HCT116 (cell line): Measurements from ENCODE around the gene VSX2. TPM values are rescaled to one million over a fixed set of nuclear protein-coding genes. Genes with fewer than 3 reads are reported as not detected.

ENCODE experiments used
- ATAC-seq: fragments of 200-7000 bp; cut with Tn5 transposase; 2 replicates; pipeline ENCODE4 v1.9.1; 2020; ENCODE audit warnings: mild to moderate bottlenecking, moderate library complexity
- BruUV-seq: library from RNA; stranded (reverse); fragments of 400-500 nt; replicated peaks from 2 replicates; lab custom pipeline; 2021; lab: Mats Ljungman, UMichigan
- CTCF ChIA-PET: fragments of 300-600 bp; sonication (Branson Sonifier 250); formaldehyde crosslinking; loops from one replicate; lab custom pipeline; 2021; ENCODE audit warnings: antibody characterized with exemption; lab: Charles Lee
- POLR2A ChIA-PET: fragments of 300-600, 350-600 bp; sonication (Branson Sonifier 250); formaldehyde crosslinking; loops from one replicate; lab custom pipeline; 2021; ENCODE audit warnings: antibody characterized with exemption; lab: Charles Lee
- RAD21 ChIA-PET, 2 experiments: fragments of 300-600 bp; sonication (Branson Sonifier 250); formaldehyde crosslinking; loops; one replicate each; lab custom pipeline; 2023; ENCODE audit warnings: low total read pairs in 2 of 2; ENCODE audit not compliant: uncharacterized antibody in 2 of 2, unreplicated experiment in 2 of 2, low non-redundant PET in 1 of 2; lab: Charles Lee
- DNase-seq: peaks from one replicate; pipeline ENCODE4 v3.0.0-alpha.2; 2010; ENCODE audit warnings: low read depth, low spot score
- H2AFZ ChIP-seq: fragments of 200-600 bp; shearing (Covaris generic), sonication (generic); 2 replicates; pipeline ENCODE4 v1.6.1; 2017; ENCODE audit warnings: low read depth, mixed run types, mixed read lengths, antibody characterized with exemption, low read length; ENCODE audit not compliant: poor library complexity, severe bottlenecking
- H3K27ac ChIP-seq: 2 replicates; pipeline ENCODE4 v1.5.1; 2012; ENCODE audit warnings: low read depth, low read length
- H3K27me3 ChIP-seq: fragments of 200-600 bp; sonication (generic); 2 replicates; pipeline ENCODE4 v1.6.1; 2016; ENCODE audit warnings: mixed run types, low read length, mixed read lengths; ENCODE audit not compliant: insufficient read depth
- H3K36me3 ChIP-seq, 2 experiments: fragments of 200-500 bp in 1 of 2; fragments of 200-600 bp in 1 of 2; sonication (Bioruptor generic) in 1 of 2; sonication (generic) in 1 of 2; 2 replicates each; pipeline versions ENCODE4 v1.5.1 to v1.6.1; 2014 to 2016; ENCODE audit warnings: low read length in 2 of 2, inconsistent platforms in 1 of 2, mixed read lengths in 1 of 2, mixed run types in 1 of 2; ENCODE audit not compliant: insufficient read depth in 2 of 2, control insufficient read depth in 1 of 2
- H3K4me1 ChIP-seq, 2 experiments: fragments of 200-600 bp in 1 of 2; sonication (generic) in 1 of 2; 2 replicates each; pipeline versions ENCODE4 v1.5.1 to v1.6.1; 2012 to 2017; ENCODE audit warnings: low read length in 2 of 2, inconsistent platforms in 1 of 2, mild to moderate bottlenecking in 1 of 2, mixed read lengths in 1 of 2, mixed run types in 1 of 2, moderate library complexity in 1 of 2; ENCODE audit not compliant: insufficient read depth in 2 of 2, control insufficient read depth in 1 of 2
- H3K4me2 ChIP-seq: fragments of 200-600 bp; sonication (generic); 2 replicates; pipeline ENCODE4 v1.6.1; 2017; ENCODE audit warnings: mixed run types, low read length, mixed read lengths
- H3K4me3 ChIP-seq, 2 experiments: fragments of 200-600 bp in 1 of 2; sonication (generic) in 1 of 2; replicated peaks in 1 of 2; 2 replicates each; pipeline ENCODE4 v1.5.1; 2011 to 2016; ENCODE audit warnings: low read length in 2 of 2, control low read depth in 1 of 2, low read depth in 1 of 2, mild to moderate bottlenecking in 1 of 2, mixed read lengths in 1 of 2, mixed run types in 1 of 2
- H3K79me2 ChIP-seq: fragments of 200-600 bp; sonication (generic); 2 replicates; pipeline ENCODE4 v1.6.1; 2017; ENCODE audit warnings: mild to moderate bottlenecking, mixed run types, low read length, moderate library complexity, mixed read lengths; ENCODE audit not compliant: insufficient read depth
- H3K9ac ChIP-seq: fragments of 200-600 bp; sonication (generic); 2 replicates; pipeline ENCODE4 v1.6.1; 2016; ENCODE audit warnings: low read length, mixed read lengths
- H3K9me2 ChIP-seq: fragments of 200-600 bp; sonication (generic), shearing (Covaris generic); 2 replicates; pipeline ENCODE4 v1.6.1; 2017; ENCODE audit warnings: mixed run types, mild to moderate bottlenecking, moderate library complexity; ENCODE audit not compliant: insufficient read depth
- H3K9me3 ChIP-seq, 2 experiments: fragments of 200-500 bp in 1 of 2; fragments of 200-600 bp in 1 of 2; sonication (Bioruptor generic) in 1 of 2; sonication (generic) in 1 of 2; 2 replicates each; pipeline ENCODE4 v1.6.1; 2014 to 2017; ENCODE audit warnings: low read length in 2 of 2, mixed read lengths in 2 of 2, inconsistent platforms in 1 of 2, low read depth in 1 of 2, mild to moderate bottlenecking in 1 of 2, mixed run types in 1 of 2, moderate library complexity in 1 of 2; ENCODE audit not compliant: control insufficient read depth in 1 of 2, insufficient read depth in 1 of 2
- H4K20me1 ChIP-seq: fragments of 200-600 bp; sonication (generic), shearing (Covaris generic); 2 replicates; pipeline ENCODE4 v1.6.1; 2017; ENCODE audit warnings: mixed run types, mild to moderate bottlenecking, moderate library complexity; ENCODE audit not compliant: insufficient read depth
- CBX3 ChIP-seq: IDR thresholded peaks from 2 replicates; pipeline ENCODE4 v1.6.1; 2012; ENCODE audit warnings: low read depth
- ELF1 ChIP-seq: IDR thresholded peaks from 2 replicates; pipeline ENCODE4 v1.6.1; 2012; ENCODE audit warnings: low read depth, borderline replicate concordance
- EZH2 ChIP-seq: fragments of 200-600 bp; sonication (generic); IDR thresholded peaks from 2 replicates; pipeline ENCODE4 v1.6.1; 2017; ENCODE audit warnings: antibody characterized with exemption, mixed run types
- JUND ChIP-seq: IDR thresholded peaks from 2 replicates; pipeline ENCODE4 v1.6.1; 2012
- RAD21 ChIP-seq: IDR thresholded peaks from 2 replicates; pipeline ENCODE4 v1.6.1; 2012; ENCODE audit warnings: low read depth, mild to moderate bottlenecking
- SRF ChIP-seq: IDR thresholded peaks from 2 replicates; pipeline ENCODE4 v1.6.1; 2012; ENCODE audit warnings: low read depth
- TCF7L2 ChIP-seq: IDR thresholded peaks from 2 replicates; pipeline ENCODE4 v1.7.0; 2011; ENCODE audit warnings: borderline replicate concordance, inconsistent platforms; ENCODE audit not compliant: insufficient read depth, insufficient read length; ENCODE audit errors: extremely low read depth
- ZFX ChIP-seq: fragments of 450-650 bp; IDR thresholded peaks from 2 replicates; pipeline ENCODE4 v1.6.1; 2017
- ZNF274 ChIP-seq: fragments of 200-500 bp; sonication (Bioruptor generic); IDR thresholded peaks from 2 replicates; pipeline ENCODE4 v1.6.1; 2014; ENCODE audit warnings: mild to moderate bottlenecking, low read depth, low read length, inconsistent platforms
- intact Hi-C: fragments of 100-400 bp; cut with micrococcal nuclease; formaldehyde crosslinking; loops from 2 replicates; pipeline ENCODE4 v1.10.0; 2022
- total RNA-seq: library from RNA; stranded (reverse); gene quantifications from one replicate; pipeline ENCODE4 v1.2.1, GENCODE V29; 2021; ENCODE audit not compliant: unreplicated experiment
- TF ChIP-seq, protein P1 (sequence below): IDR thresholded peaks from 2 replicates; pipeline ENCODE4 v1.6.1; 2012; ENCODE audit warnings: low read depth
- TF ChIP-seq, protein P2 (sequence below): IDR thresholded peaks from 2 replicates; pipeline ENCODE4 v1.6.1; 2012
- TF ChIP-seq, protein P3 (sequence below): IDR thresholded peaks from 2 replicates; pipeline ENCODE4 v1.6.1; 2012

The VSX2 gene
- total RNA-seq, 1 experiment from 2014 or later: not detected

DNA sequence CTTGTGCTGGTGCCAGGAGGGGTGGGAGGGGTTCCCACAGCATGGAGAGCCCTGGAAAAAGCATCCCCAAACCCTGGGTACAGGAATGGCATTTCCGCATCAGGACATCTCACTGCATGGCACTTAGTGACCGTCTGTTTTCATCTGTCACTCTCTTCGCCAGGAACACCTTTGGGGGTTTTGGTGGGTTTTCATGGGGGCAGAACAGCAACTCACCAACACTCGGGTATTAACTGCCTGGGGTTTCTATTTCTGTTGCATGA lies 3.5 kb downstream of the VSX2 start:
- no peak for DNase-seq
- TF ChIP-seq JUND (no peak), ELF1 (no peak), RAD21 (no peak), SRF (no peak), ZNF274 (no peak), ZFX (no peak), CBX3 (no peak), EZH2 (no peak), TCF7L2 (no peak)
- TF ChIP-seq, protein P1, sequence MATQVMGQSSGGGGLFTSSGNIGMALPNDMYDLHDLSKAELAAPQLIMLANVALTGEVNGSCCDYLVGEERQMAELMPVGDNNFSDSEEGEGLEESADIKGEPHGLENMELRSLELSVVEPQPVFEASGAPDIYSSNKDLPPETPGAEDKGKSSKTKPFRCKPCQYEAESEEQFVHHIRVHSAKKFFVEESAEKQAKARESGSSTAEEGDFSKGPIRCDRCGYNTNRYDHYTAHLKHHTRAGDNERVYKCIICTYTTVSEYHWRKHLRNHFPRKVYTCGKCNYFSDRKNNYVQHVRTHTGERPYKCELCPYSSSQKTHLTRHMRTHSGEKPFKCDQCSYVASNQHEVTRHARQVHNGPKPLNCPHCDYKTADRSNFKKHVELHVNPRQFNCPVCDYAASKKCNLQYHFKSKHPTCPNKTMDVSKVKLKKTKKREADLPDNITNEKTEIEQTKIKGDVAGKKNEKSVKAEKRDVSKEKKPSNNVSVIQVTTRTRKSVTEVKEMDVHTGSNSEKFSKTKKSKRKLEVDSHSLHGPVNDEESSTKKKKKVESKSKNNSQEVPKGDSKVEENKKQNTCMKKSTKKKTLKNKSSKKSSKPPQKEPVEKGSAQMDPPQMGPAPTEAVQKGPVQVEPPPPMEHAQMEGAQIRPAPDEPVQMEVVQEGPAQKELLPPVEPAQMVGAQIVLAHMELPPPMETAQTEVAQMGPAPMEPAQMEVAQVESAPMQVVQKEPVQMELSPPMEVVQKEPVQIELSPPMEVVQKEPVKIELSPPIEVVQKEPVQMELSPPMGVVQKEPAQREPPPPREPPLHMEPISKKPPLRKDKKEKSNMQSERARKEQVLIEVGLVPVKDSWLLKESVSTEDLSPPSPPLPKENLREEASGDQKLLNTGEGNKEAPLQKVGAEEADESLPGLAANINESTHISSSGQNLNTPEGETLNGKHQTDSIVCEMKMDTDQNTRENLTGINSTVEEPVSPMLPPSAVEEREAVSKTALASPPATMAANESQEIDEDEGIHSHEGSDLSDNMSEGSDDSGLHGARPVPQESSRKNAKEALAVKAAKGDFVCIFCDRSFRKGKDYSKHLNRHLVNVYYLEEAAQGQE: no peak
- TF ChIP-seq, protein P2, sequence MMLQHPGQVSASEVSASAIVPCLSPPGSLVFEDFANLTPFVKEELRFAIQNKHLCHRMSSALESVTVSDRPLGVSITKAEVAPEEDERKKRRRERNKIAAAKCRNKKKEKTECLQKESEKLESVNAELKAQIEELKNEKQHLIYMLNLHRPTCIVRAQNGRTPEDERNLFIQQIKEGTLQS: no peak
- TF ChIP-seq, protein P3, sequence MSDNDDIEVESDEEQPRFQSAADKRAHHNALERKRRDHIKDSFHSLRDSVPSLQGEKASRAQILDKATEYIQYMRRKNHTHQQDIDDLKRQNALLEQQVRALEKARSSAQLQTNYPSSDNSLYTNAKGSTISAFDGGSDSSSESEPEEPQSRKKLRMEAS: no peak
- Histone ChIP-seq H3K27ac (no peak overlapping the region), H3K9me3 (no peaks in the 10 kb centered on the region), H3K79me2 (no peaks in the 10 kb centered on the region), H3K4me3 (no peak overlapping the region), H3K27me3 (no peaks in the 10 kb centered on the region), H3K9ac (no peak overlapping the region), H3K36me3 (no peaks in the 10 kb centered on the region), H4K20me1 (no peaks in the 10 kb centered on the region), H3K4me1 (no peaks in the 10 kb centered on the region), H2AFZ (no peak overlapping the region), H3K4me2 (no peak overlapping the region), H3K9me2 (no peaks in the 10 kb centered on the region)
- intact Hi-C loops: no loop called here
- ATAC-seq: no peak
- CTCF ChIA-PET: no interaction called here
- RAD21 ChIA-PET: no interaction called here
- no TSS peak for BruUV-seq
- POLR2A ChIA-PET: no interaction called here
